Type B pancreatic cell (in vitro differentiated cells): Measurements from ENCODE around the gene HP1BP3. TPM values are rescaled to one million over a fixed set of nuclear protein-coding genes. Genes with fewer than 3 reads are reported as not detected.

Source experiments
- DNase-seq: peaks from one replicate; pipeline ENCODE4 v3.0.0; 2021; ENCODE audit warnings: mixed read lengths; ENCODE audit not compliant: unreplicated experiment; ENCODE audit errors: extremely low spot score
- H3K27ac Mint-ChIP-seq: 2 replicates; pipeline ENCODE4 v1.8.0; 2021; ENCODE audit warnings: mild to moderate bottlenecking, mixed read lengths
- H3K27me3 Mint-ChIP-seq: 2 replicates; pipeline ENCODE4 v1.8.0; 2021; ENCODE audit warnings: mixed read lengths
- H3K36me3 Mint-ChIP-seq: 2 replicates; pipeline ENCODE4 v1.8.0; 2021; ENCODE audit warnings: mixed read lengths
- H3K4me1 Mint-ChIP-seq: one replicate; pipeline ENCODE4 v1.8.0; 2021; ENCODE audit warnings: mixed read lengths; ENCODE audit not compliant: unreplicated experiment
- H3K4me3 Mint-ChIP-seq: 2 replicates; pipeline ENCODE4 v1.8.0; 2021; ENCODE audit warnings: mild to moderate bottlenecking, mixed read lengths
- H3K9me3 Mint-ChIP-seq: 2 replicates; pipeline ENCODE4 v1.8.0; 2021; ENCODE audit warnings: mixed read lengths
- CTCF ChIP-seq: fragments of 200-600 bp; sonication (generic); conservative IDR thresholded peaks from 2 replicates; pipeline ENCODE4 v1.5.0; 2021; ENCODE audit warnings: antibody characterized with exemption, mild to moderate bottlenecking
- total RNA-seq: library from RNA; stranded (reverse); gene quantifications from 2 replicates; pipeline ENCODE4 v1.2.1, GENCODE V29; 2021; ENCODE audit warnings: low replicate concordance

The HP1BP3 gene
- total RNA-seq, 1 donor from 2014 or later, result 326 TPM

GRCh38 chr1:20729990-20730689 lies 57.0 kb downstream of the HP1BP3 start:
- no peak for TF ChIP-seq CTCF
- peaks cover 53% of the 10 kb centered on the region for H3K27me3 Mint-ChIP-seq
- H3K4me1 Mint-ChIP-seq, result peaks cover 8% of the 10 kb centered on the region
- no peaks in the 10 kb centered on the region for H3K36me3 Mint-ChIP-seq
- peak overlapping the region; percentile 77 for H3K4me3 Mint-ChIP-seq
- DNase-seq, result peak; percentile 45
- peak overlapping the region; percentile 62 for H3K27ac Mint-ChIP-seq
- no peaks in the 10 kb centered on the region for H3K9me3 Mint-ChIP-seq

DNA sequence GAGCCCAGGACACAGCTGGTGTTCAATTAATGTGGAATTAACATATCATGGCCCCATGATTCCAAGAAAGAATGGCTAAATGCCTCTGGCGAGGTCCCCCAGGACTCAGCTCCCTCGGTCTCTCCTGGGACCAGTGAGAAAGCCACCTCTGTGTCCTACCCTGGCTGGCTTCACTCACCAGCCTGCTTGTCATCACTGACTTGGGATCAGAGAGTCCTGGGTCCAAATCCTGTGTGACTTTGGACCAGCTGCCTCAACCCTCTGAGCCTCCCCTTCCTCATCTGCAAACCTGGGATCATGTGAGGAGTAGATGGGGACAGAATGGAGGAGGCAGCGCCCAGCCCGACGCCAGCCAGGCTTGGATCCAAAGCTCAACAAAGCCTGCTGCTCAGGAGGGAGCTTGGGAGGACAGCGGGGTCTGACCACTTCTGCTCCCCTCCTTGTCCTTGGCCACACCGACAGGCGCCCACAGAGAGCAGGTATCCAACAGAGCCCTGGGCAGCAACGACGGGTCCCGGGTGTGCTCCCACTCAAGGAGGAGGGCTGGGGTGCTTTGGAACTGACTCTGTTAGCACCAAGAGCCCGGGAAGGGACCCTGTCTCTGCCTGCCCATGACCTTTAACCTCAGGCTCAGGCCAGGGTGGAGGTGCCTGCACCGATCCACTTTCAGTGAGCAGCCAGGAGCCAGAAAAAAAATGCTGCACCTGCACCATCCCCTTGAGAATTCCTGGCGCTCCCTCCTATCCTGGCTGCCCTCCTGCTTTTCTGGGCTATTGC lies 57.8 kb downstream of the HP1BP3 start:
- no peaks in the 10 kb centered on the region for H3K36me3 Mint-ChIP-seq
- H3K27me3 Mint-ChIP-seq, result peaks cover 53% of the 10 kb centered on the region
- peak overlapping the region; percentile 62 for H3K27ac Mint-ChIP-seq
- no peak for TF ChIP-seq CTCF
- peaks cover 8% of the 10 kb centered on the region for H3K4me1 Mint-ChIP-seq
- H3K9me3 Mint-ChIP-seq, result no peaks in the 10 kb centered on the region
- H3K4me3 Mint-ChIP-seq, result peak overlapping the region; percentile 77
- DNase-seq, result peak; percentile 66

GRCh38 chr1:20728371-20729154 lies 58.5 kb downstream of the HP1BP3 start:
- Mint-ChIP-seq H3K27ac (peak overlapping the region; percentile 57), H3K9me3 (no peaks in the 10 kb centered on the region), H3K36me3 (no peaks in the 10 kb centered on the region), H3K4me3 (peak overlapping the region; percentile 32), H3K27me3 (peaks cover 47% of the 10 kb centered on the region), H3K4me1 (peaks cover 5% of the 10 kb centered on the region)
- peak; percentile 66 for DNase-seq
- TF ChIP-seq CTCF, result no peak

GRCh38 chr1:20727746-20728316 lies 59.3 kb downstream of the HP1BP3 start:
- Mint-ChIP-seq H3K36me3 (no peaks in the 10 kb centered on the region), H3K9me3 (no peaks in the 10 kb centered on the region), H3K4me1 (peaks cover 5% of the 10 kb centered on the region), H3K27ac (peak overlapping the region; percentile 57), H3K4me3 (peak overlapping the region; percentile 32), H3K27me3 (peaks cover 39% of the 10 kb centered on the region)
- DNase-seq, result peak; percentile 65
- TF ChIP-seq CTCF, result peak; percentile 28

GRCh38 chr1:20726932-20727745 lies 60.0 kb downstream of the HP1BP3 start:
- H3K27me3 Mint-ChIP-seq, result peaks cover 33% of the 10 kb centered on the region
- H3K4me1 Mint-ChIP-seq, result peaks cover 8% of the 10 kb centered on the region
- no peaks in the 10 kb centered on the region for H3K9me3 Mint-ChIP-seq
- no peak overlapping the region for H3K27ac Mint-ChIP-seq
- no peak overlapping the region for H3K4me3 Mint-ChIP-seq
- no peak for TF ChIP-seq CTCF
- DNase-seq, result peak; percentile 66
- no peaks in the 10 kb centered on the region for H3K36me3 Mint-ChIP-seq
